Endodermal cell (in vitro differentiated cells): Measurements from ENCODE around the gene OR2L8. TPM values are rescaled to one million over a fixed set of nuclear protein-coding genes. Genes with fewer than 3 reads are reported as not detected.

Experiments
- DNase-seq: peaks from one replicate; pipeline ENCODE4 v3.0.0-alpha.2; 2017
- H3K27ac ChIP-seq: 2 replicates; pipeline ENCODE4 v1.5.1; 2013; ENCODE audit warnings: mild to moderate bottlenecking, low read depth, low read length, moderate library complexity
- H3K27me3 ChIP-seq: 2 replicates; pipeline ENCODE4 v1.6.1; 2013; ENCODE audit warnings: mild to moderate bottlenecking, low read length, moderate library complexity; ENCODE audit not compliant: insufficient read depth, control insufficient read depth, poor library complexity, severe bottlenecking
- H3K36me3 ChIP-seq: 2 replicates; pipeline ENCODE4 v1.7.0; 2013; ENCODE audit warnings: mild to moderate bottlenecking, low read length, moderate library complexity; ENCODE audit not compliant: control insufficient read depth, insufficient read depth
- H3K4me1 ChIP-seq: one replicate; pipeline ENCODE4 v1.7.0; 2013; ENCODE audit warnings: low read length; ENCODE audit not compliant: control insufficient read depth, insufficient read depth
- H3K4me3 ChIP-seq: 2 replicates; pipeline ENCODE4 v1.5.1; 2013; ENCODE audit warnings: mild to moderate bottlenecking, low read length, moderate library complexity
- H3K9ac ChIP-seq: 2 replicates; pipeline ENCODE4 v1.6.1; 2013; ENCODE audit warnings: mild to moderate bottlenecking, low read length, moderate library complexity; ENCODE audit not compliant: poor library complexity, severe bottlenecking; ENCODE audit errors: extremely low read depth
- H3K9me3 ChIP-seq: 2 replicates; pipeline ENCODE4 v1.6.1; 2013; ENCODE audit warnings: mild to moderate bottlenecking, low read length, moderate library complexity; ENCODE audit not compliant: control insufficient read depth
- H3K27ac Mint-ChIP-seq: 2 replicates; pipeline ENCODE4 v1.8.0; 2020; ENCODE audit warnings: mixed read lengths
- H3K27me3 Mint-ChIP-seq: 2 replicates; pipeline ENCODE4 v1.8.0; 2021; ENCODE audit warnings: mild to moderate bottlenecking, mixed read lengths; ENCODE audit not compliant: insufficient read depth
- H3K36me3 Mint-ChIP-seq: 2 replicates; pipeline ENCODE4 v1.8.0; 2020; ENCODE audit warnings: low read depth, mixed read lengths
- H3K4me1 Mint-ChIP-seq: 2 replicates; pipeline ENCODE4 v1.8.0; 2020; ENCODE audit warnings: mixed read lengths
- H3K4me3 Mint-ChIP-seq: 2 replicates; pipeline ENCODE4 v1.8.0; 2020; ENCODE audit warnings: mild to moderate bottlenecking, moderate library complexity, mixed read lengths
- H3K9me3 Mint-ChIP-seq: 2 replicates; pipeline ENCODE4 v1.8.0; 2020; ENCODE audit warnings: mild to moderate bottlenecking, mixed read lengths
- CTCF ChIP-seq: fragments of 200-600 bp; sonication (generic); conservative IDR thresholded peaks from 2 replicates; pipeline ENCODE4 v1.5.0; 2021; ENCODE audit warnings: antibody characterized with exemption, mild to moderate bottlenecking
- WGBS, 2 experiments: methylation state at CpG; one replicate each; pipeline versions ENCODE4 v1.1.5 to v1.1.7; 2013; ENCODE audit warnings: missing lambda C conversion rate in 2 of 2, mixed read lengths in 1 of 2; ENCODE audit not compliant: insufficient coverage in 1 of 2, insufficient read length in 1 of 2; 5-methylcytosine and 5-hydroxymethylcytosine counted together
- total RNA-seq, 2 donors: library from RNA; stranded (reverse); fragmentation: NEBNext Ultra II Directional in 1 of 2; extraction: Animal tissue kit (Norgen Biotek cat#: 25700) in 1 of 2; gene quantifications; 2 replicates in 1 of 2; 3 replicates in 1 of 2; pipeline ENCODE4 v1.2.1, GENCODE V29; 2021

OR2L8 gene
- total RNA-seq, 2 donors from 2014 or later: not detected

- Histone ChIP-seq H3K27ac (no peak overlapping the region), H3K9me3 (peaks cover 83% of the 10 kb centered on the region), H3K4me3 (peak overlapping the region; percentile 14), H3K9ac (no peak overlapping the region), H3K36me3 (no peaks in the 10 kb centered on the region), H3K4me1 (no peaks in the 10 kb centered on the region), H3K27me3 (no peaks in the 10 kb centered on the region)
- Mint-ChIP-seq H3K4me3 (no peak overlapping the region), H3K9me3 (peaks cover 78% of the 10 kb centered on the region), H3K36me3 (no peaks in the 10 kb centered on the region), H3K4me1 (no peaks in the 10 kb centered on the region), H3K27ac (no peak overlapping the region), H3K27me3 (no peaks in the 10 kb centered on the region)
- WGBS, 2 experiments: 58% methylated on average over 2 of the region's 2 CpGs; no CpG with 5 or more reads in 1 of the 2 experiments
- DNase-seq: no peak
- no peak for TF ChIP-seq CTCF
These were observed 44.3 kb downstream of the OR2L8 start for GRCh38 chr1:247992986-247993385.

- no peaks in the 10 kb centered on the region for H3K4me1 Mint-ChIP-seq
- Histone ChIP-seq H3K27me3 (no peaks in the 10 kb centered on the region), H3K9me3 (peaks cover 76% of the 10 kb centered on the region), H3K27ac (no peak overlapping the region), H3K4me1 (no peaks in the 10 kb centered on the region), H3K4me3 (no peak overlapping the region), H3K9ac (no peak overlapping the region), H3K36me3 (no peaks in the 10 kb centered on the region)
- no peak overlapping the region for H3K4me3 Mint-ChIP-seq
- no peak overlapping the region for H3K27ac Mint-ChIP-seq
- TF ChIP-seq CTCF: no peak
- 28% methylated on average over 2 of the region's 2 CpGs; no CpG with 5 or more reads in 1 of the 2 experiments for WGBS, 2 experiments
- H3K27me3 Mint-ChIP-seq: no peaks in the 10 kb centered on the region
- H3K9me3 Mint-ChIP-seq: peaks cover 72% of the 10 kb centered on the region
- no peak for DNase-seq
- no peaks in the 10 kb centered on the region for H3K36me3 Mint-ChIP-seq
These were observed 50.2 kb downstream of the OR2L8 start for GRCh38 chr1:247998811-247999210.

Other genes with a start within 250 kb of the OR2L8 start
- gene OR6F1, start 232.2 kb upstream of the OR2L8 start, total RNA-seq: not detected
- gene OR14K1, start 210.2 kb upstream of the OR2L8 start, total RNA-seq: under 1 TPM in 1 of 2 donors, not detected in 1; 0.29 TPM
- gene OR14A2, start 200.7 kb upstream of the OR2L8 start, total RNA-seq: not detected
- gene OR1C1, start 188.3 kb upstream of the OR2L8 start, total RNA-seq: not detected
- gene OR14A16, start 124.7 kb upstream of the OR2L8 start, total RNA-seq: not detected
- gene OR11L1, start 107.0 kb upstream of the OR2L8 start, total RNA-seq: not detected
- gene TRIM58, start 91.7 kb upstream of the OR2L8 start, total RNA-seq: 1 to 10 TPM; 1.7 to 1.8 TPM
- 1 to 10 TPM in 1 of 2 donors, under 1 TPM in 1; 0.29 to 1.6 TPM for gene OR2W3, start 53.3 kb upstream of the OR2L8 start, total RNA-seq
- not detected for gene OR2T8, start 28.6 kb upstream of the OR2L8 start, total RNA-seq
- not detected for gene OR2AJ1, start 24.0 kb upstream of the OR2L8 start, total RNA-seq
- not detected for gene OR2AK2, start 16.4 kb downstream of the OR2L8 start, total RNA-seq
- gene OR2L5, start 64.8 kb downstream of the OR2L8 start, total RNA-seq: not detected
- under 1 TPM; 0.07 to 0.13 TPM for gene OR2L2, start 81.2 kb downstream of the OR2L8 start, total RNA-seq
- gene OR2L3, start 98.0 kb downstream of the OR2L8 start, total RNA-seq: not detected
- gene OR2L13, start 146.3 kb downstream of the OR2L8 start, total RNA-seq: not detected
- gene OR2M5, start 196.3 kb downstream of the OR2L8 start, total RNA-seq: not detected
- not detected for gene OR2M2, start 226.0 kb downstream of the OR2L8 start, total RNA-seq
- not detected for gene OR2M3, start 248.4 kb downstream of the OR2L8 start, total RNA-seq